Ramos (cell line): ENCODE data around the gene IGSF21.

Experiments
- in situ Hi-C: fragments of 300-500 bp; cut with MboI; formaldehyde crosslinking; loops from one replicate; pipeline ENCODE4 v1.14.3; 2022; ENCODE audit warnings: low sequenced_read_pairs; ENCODE audit not compliant: unreplicated experiment

The IGSF21 gene

DNA sequence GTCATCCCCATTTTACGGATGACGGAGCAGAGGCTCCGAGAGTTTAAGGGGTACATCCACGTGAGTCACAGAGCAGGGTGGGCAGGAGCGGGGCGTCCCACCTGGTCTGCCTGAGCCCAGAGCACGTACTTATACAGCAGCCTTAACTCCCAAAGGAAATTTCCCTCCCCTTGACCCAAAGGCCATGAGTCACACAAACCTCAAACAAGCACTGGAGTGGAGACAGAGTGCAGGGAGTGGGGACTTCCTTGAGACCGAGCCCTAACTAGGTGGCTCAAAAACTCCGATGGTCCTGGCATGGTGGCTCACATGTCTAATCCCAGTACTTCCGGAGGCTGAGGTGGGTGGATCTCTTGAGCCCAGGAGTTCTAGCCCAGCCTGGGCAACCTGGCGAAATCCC is 231.6 kb downstream of the IGSF21 start:
- in situ Hi-C loops, result no loop called here

DNA sequence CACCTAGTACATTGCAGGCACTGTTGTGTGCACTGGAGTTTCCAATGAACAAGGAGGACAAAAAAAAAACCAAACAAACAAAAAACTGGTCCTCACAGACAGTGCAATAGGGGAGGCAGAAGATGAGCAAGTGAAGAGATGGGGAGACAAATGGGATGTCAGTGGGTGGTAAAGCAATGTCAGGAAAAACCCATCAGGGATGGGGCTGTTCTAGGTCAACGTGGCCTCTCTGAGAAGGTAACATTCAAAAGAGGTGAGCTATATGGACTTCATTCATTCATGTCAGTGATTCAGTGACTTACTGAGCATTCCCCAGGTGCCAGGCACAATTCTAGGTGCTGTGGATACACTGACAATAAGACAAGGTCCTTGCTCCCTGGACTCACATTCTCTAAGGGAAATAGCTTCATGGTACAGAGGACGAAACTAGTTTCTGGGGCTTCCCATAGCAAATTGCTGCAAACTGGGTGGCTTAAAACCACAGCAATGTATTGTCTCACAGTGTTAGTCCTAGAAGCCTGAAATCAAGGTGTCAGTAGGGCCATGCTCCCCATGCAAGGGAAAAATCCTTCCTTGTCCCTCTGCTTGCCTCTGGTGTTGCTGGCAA is 232.7 kb downstream of the IGSF21 start:
- in situ Hi-C loops, result no loop called here

DNA sequence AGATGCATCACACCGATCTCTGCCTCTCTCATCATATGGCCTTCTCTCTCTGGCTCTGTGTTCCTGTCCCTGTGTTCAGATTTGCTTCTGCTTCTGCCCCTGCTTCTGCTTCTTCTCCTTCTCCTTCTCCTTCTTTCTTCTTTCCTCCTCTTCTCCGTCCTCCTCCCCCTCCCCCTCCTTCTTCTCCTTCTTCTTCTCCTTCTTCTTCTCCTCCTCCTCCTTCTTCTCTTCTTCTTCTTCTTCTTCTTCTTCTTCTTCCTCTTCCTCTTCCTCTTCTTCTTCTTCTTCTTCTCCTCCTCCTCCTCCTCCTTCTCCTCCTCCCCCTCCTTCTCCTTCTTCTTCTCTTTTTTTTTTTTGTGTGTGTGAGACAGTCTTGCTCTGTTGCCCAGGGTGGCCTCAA is 233.2 kb downstream of the IGSF21 start:
- in situ Hi-C loops, result no loop called here

DNA sequence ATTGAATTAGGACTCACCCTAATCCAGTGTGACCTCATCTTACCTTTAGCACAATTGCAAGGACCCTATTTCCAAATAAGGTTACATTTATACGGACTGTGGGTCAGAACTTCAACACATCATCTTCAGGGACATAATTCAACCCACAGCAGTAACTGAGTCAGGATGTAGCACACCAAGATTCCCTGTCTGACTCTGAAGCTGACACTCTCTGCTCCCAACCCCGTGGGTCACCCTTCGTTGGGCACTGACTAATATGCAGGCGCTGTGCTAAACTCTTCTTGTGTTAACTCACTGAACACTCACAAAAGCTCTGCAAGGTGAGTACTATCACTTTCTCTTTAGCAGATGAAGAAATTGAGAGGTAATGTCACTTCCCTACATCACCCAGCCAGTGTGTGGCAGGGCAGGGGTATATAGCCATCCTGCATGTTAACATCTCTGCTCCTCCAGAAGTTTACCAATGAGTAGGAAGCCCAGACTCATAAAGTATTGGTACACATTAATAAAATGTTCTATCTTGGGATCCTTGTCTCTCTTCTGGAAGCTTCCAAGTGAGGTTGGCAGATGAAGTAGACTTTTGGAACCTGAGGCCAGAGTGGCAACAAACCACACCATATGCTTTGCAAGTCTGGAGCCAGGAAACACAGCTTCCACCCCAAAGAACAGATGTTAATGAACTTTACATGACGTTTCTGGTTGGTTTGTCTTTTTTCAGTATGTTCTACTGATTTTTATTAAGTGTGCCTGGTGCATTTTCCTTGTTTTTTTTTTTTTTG is 233.9 kb downstream of the IGSF21 start:
- in situ Hi-C loops, result no loop called here

- in situ Hi-C loops, result no loop called here
Observed at GRCh38 chr1:18342744-18343143, 235.1 kb downstream of the IGSF21 start.

DNA sequence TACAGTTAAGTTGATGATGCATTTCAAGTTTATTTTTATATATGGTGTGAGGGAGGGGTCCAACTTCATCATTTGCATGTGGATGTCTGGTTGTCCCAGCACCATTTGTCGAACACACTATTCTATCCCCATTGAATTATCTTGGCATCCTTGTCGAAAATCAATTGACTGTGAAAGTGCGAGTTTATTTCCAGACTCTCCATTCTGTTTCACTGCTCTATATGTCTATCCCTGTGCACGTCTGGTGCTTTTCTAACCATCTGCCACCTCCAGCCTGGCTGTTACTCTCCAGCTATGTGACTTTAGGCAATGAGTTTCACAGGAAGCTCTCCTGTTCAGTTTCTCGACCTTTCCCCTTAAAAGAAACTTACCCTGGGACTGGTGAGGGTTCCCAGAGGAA is 236.0 kb downstream of the IGSF21 start:
- in situ Hi-C loops, result no loop called here

DNA sequence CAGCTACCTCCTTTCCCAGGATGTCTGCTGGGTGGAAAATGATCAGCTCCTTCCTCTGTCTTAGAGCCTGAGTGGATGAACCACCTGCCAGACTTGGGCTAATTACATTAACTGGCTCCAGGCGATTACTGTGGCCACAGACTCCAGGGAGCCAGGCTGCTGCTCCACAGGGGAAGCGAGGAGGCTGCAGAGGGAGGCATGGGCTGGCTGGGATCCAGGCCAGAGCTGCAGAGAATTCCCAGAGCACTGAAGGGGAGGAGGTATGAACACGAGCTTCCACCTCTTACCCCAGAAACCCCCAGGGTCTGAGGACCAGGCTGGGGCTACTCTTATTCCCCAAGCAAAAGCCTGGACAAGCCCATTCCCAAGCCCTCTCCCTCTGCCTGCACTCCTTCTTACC is 237.2 kb downstream of the IGSF21 start:
- in situ Hi-C loops, result no loop called here

GRCh38 chr1:18347559-18347958 is 240.0 kb downstream of the IGSF21 start:
- in situ Hi-C loops, result no loop called here

GRCh38 chr1:18348354-18348753 is 240.8 kb downstream of the IGSF21 start:
- in situ Hi-C loops, result no loop called here

DNA sequence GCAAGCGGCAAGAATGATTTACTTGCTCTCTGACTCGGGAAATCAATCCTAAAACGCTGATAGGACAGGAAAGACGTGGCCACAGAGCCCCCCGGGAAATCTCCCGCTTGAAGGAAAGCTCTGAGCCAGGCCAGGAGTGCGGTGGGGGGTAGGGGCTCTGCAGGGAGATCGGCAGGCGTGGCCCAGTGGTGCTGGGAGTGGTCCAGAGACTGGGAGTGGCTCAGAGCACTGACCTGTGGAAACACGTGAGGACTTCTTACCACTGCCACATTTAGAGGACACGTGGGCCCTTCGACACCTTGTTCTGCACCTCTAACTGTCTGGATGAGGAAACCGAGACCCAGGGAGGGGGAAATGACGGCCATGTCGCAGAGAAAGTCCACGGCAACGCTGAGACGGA is 243.1 kb downstream of the IGSF21 start:
- in situ Hi-C loops, result no loop called here

GRCh38 chr1:18351735-18352134 is 244.1 kb downstream of the IGSF21 start:
- in situ Hi-C loops, result no loop called here

- in situ Hi-C loops, result no loop called here
Observed at GRCh38 chr1:18352636-18353265, 245.2 kb downstream of the IGSF21 start.

DNA sequence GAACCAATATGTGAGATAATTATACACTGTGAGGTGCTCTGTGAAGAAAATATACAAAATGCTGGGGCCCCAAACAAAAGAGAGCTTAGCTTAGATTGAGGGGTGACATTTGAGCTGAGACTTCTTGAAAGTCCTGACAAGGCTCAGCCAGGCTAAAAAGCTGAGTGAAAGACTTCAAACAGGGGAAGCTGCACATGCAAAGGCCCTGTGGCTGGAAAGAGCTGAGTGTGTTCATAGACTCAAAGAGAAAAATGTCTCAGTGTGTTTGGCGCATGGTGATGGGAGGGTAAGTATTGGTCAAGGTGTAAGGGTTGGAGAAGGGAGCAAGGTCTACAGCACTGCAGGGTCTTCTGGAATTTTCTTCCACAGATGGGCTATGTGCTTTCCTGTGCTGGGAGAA is 245.9 kb downstream of the IGSF21 start:
- in situ Hi-C loops, result no loop called here

- in situ Hi-C loops, result no loop called here
Observed at GRCh38 chr1:18353992-18354391, 246.4 kb downstream of the IGSF21 start.

DNA sequence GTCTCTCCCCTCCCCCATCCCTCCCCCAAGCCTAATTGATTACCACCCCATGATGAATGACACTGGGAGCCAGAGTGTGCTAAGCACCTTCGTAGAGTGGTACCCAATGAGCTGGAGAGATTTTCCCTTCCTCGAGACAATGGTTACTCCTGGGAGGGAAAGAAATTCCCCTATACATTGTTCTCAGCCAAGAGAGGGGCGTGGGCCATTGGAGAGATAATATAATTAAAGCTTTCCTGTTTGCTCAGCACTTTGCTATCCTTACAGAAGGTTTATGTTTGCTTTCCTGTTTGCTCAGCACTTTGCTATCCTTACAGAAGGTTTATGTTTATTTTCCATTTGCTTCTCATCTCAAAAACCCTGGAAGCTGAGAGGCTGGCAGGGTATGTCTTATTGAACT is 247.0 kb downstream of the IGSF21 start:
- in situ Hi-C loops, result no loop called here

GRCh38 chr1:18357622-18358230 is 250.1 kb downstream of the IGSF21 start:
- in situ Hi-C loops, result no loop called here

DNA sequence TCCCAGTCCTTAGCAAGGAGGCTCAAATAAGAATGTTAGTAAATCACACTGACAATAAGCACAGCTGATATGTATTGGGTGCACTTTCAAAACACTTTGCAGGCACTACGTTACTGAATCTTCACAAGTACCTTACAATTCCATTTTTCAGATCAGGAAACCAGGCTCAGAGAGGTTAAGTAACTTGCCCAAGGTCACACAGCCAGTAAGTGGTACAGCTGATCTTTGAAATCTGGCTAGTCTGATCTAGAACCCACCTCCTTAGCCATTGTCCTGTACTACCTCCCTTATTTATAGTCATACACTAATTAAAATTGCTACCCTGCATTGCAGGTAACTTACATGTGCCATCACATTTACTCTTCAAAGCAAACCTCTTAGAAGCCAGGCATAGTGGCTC is 251.0 kb downstream of the IGSF21 start:
- in situ Hi-C loops, result no loop called here

GRCh38 chr1:18360251-18360650 is 252.7 kb downstream of the IGSF21 start:
- in situ Hi-C loops, result no loop called here

GRCh38 chr1:18362150-18362549 is 254.6 kb downstream of the IGSF21 start:
- in situ Hi-C loops, result no loop called here

DNA sequence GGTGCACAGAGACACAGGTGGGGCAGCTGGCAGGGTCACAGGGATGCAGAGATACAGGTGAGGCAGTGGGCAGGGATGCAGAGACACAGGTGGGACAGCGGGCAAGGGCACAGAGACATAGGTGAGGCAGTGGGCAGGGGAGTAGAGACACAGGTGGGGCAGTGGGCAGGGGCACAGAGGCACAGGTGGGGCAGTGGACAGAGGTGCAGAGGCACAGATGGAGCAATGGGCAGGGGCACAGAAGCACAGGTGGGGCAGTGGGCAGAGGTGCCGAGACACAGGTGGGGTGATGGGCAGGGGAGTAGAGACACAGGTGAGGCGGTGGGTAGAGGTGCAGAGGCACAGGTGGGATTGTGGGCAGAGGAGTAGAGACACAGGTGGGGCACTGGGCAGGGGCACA is 255.8 kb downstream of the IGSF21 start:
- in situ Hi-C loops, result no loop called here

- in situ Hi-C loops, result no loop called here
Observed at GRCh38 chr1:18365099-18365705, 257.6 kb downstream of the IGSF21 start.
